Measurements from ENCODE around the gene RASGEF1C.

The RASGEF1C gene

GRCh38 chr5:180079702-180080466 lies 129.1 kb downstream of the RASGEF1C start:
- DNase-seq = no peak

GRCh38 chr5:180078348-180078747 lies 130.7 kb downstream of the RASGEF1C start:
- no peak for DNase-seq

GRCh38 chr5:180077594-180078284 lies 131.3 kb downstream of the RASGEF1C start:
- no peak for DNase-seq

GRCh38 chr5:180075703-180076102 lies 133.3 kb downstream of the RASGEF1C start:
- DNase-seq = no peak

- no peak for DNase-seq
Observed at GRCh38 chr5:180074462-180074861, 134.5 kb downstream of the RASGEF1C start.

- peak; percentile 11 for DNase-seq
Observed at GRCh38 chr5:180072556-180072955, 136.5 kb downstream of the RASGEF1C start.

- DNase-seq = peak; percentile 11
Observed at GRCh38 chr5:180072256-180072548, 136.8 kb downstream of the RASGEF1C start.

GRCh38 chr5:180071531-180072255 lies 137.3 kb downstream of the RASGEF1C start, which contains the start of gene RNF130:
Gene RNF130 (minus strand): TSS chr5:180071759. CDS start chr5:180071702, 57 bp downstream.
- peak; percentile 90 for DNase-seq

- DNase-seq = peak; percentile 18
Observed at GRCh38 chr5:180070756-180071530, 138.1 kb downstream of the RASGEF1C start.

GRCh38 chr5:180069589-180070247 lies 139.3 kb downstream of the RASGEF1C start:
- no peak for DNase-seq

GRCh38 chr5:180068519-180069090 lies 140.4 kb downstream of the RASGEF1C start:
- no peak for DNase-seq

- DNase-seq = no peak
Observed at GRCh38 chr5:180067986-180068385, 141.0 kb downstream of the RASGEF1C start.

GRCh38 chr5:180060192-180060591 lies 148.8 kb downstream of the RASGEF1C start:
- DNase-seq = no peak

GRCh38 chr5:180059326-180059725 lies 149.7 kb downstream of the RASGEF1C start:
- DNase-seq = no peak

- no peak for DNase-seq
Observed at GRCh38 chr5:180056153-180056552, 152.9 kb downstream of the RASGEF1C start.

- DNase-seq = no peak
Observed at GRCh38 chr5:180054226-180054625, 154.8 kb downstream of the RASGEF1C start.

GRCh38 chr5:180053061-180053602 lies 155.9 kb downstream of the RASGEF1C start:
- no peak for DNase-seq

GRCh38 chr5:180052211-180052818 lies 156.7 kb downstream of the RASGEF1C start:
- no peak for DNase-seq

All from stimulated activated CD4-positive, alpha-beta T cell treated with anti-CD3 and anti-CD28 coated beads, Interleukin-12 subunit alpha, Interleukin-12 subunit beta, amount 100 ng/mL, for 4 hours (primary cell).